ENCODE measurements around the gene LRFN4. TPM values are rescaled to one million over a fixed set of nuclear protein-coding genes. Genes with fewer than 3 reads are reported as not detected.
A peak's percentile ranks its signal among the peaks of the same experiment; 100 is the strongest.

The LRFN4 gene
- total RNA-seq, 1 donor from 2014 or later, result 14.5 TPM

DNA sequence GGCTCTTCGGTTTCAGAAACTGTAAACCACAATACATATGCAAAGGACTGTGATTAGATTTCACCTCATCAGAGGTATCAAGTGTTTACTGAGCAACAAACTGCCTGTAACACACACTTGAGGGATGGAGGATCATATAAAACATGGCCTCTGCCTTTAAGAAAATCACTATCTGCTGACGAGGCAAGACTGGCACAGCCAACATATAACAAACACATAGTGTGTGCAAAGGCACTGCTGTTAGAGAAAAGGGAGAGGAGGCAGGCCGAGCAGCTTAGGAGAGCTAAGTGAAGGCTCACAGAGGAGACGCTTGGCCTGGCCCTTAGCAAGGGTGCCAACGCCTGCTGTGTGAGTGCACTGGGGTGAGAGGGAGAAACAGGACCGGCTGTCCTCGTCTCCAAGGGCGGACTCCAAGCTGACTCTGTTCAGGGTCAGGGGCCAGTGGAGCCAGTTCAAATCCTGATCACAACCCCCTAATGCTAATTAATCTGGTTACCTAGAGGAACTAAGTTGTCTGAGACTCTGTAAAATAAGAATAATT is 48.2 kb downstream of the LRFN4 start:
- DNase-seq (ENCODE audit: low spot score) (no peak), ATAC-seq (no peak)
- intact Hi-C loops (cut with DNase I), result no loop called here

DNA sequence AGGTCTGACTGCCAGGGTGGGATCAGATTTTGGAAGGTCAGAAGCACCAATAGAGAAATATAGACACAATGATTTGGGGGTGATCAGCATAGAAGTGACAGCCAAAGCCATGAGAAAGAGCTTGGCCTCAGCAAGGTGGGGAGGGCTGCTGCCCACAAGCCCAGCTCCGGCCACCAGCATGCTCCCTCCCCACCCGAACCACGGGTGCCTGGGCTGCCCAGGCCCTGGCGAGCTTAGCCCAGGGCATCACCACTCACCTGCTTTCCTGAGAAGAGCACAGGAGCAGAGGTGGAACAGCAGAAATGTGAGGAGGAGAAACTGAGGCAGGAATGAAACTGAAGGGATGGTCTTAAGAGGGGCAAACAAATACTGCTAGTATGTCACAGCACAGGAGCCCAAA is 48.8 kb downstream of the LRFN4 start:
- intact Hi-C loops (cut with DNase I), result no loop called here
- DNase-seq (ENCODE audit: low spot score), result no peak
- ATAC-seq, result no peak

DNA sequence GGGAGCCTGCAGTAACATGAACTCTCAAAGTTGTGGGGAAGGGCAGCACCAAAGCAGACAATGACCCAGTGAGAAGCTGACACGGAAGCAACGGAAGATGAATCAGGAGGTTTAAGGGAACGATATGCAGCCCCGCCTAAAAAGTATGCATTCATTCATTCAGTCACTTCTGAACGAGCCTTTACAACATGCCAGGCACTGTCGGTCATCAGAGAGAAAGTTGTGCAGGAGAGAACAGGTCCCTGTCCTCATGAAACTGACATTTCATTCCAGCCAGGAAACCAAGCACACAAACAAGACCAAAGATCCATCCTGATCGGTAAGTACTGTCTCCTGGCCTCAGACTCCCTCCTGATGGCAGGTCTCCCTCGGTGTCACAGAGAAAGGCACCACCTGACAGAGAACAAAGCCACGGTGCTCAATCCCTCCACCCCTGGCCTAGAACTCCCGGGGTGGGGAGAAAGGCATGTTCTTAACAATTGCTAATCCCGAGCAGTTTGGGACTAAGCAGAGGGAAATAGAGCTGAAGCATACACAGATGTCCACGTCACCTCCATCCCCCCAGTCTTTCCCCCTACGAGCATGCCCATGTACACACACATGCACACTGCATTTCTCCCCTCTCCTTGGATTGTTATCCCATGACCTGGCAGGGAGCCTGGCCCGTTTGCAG is 49.3 kb downstream of the LRFN4 start:
- DNase-seq (ENCODE audit: low spot score) (peak; percentile 78), ATAC-seq (peak; percentile 47)
- intact Hi-C loops (cut with DNase I), result no loop called here

DNA sequence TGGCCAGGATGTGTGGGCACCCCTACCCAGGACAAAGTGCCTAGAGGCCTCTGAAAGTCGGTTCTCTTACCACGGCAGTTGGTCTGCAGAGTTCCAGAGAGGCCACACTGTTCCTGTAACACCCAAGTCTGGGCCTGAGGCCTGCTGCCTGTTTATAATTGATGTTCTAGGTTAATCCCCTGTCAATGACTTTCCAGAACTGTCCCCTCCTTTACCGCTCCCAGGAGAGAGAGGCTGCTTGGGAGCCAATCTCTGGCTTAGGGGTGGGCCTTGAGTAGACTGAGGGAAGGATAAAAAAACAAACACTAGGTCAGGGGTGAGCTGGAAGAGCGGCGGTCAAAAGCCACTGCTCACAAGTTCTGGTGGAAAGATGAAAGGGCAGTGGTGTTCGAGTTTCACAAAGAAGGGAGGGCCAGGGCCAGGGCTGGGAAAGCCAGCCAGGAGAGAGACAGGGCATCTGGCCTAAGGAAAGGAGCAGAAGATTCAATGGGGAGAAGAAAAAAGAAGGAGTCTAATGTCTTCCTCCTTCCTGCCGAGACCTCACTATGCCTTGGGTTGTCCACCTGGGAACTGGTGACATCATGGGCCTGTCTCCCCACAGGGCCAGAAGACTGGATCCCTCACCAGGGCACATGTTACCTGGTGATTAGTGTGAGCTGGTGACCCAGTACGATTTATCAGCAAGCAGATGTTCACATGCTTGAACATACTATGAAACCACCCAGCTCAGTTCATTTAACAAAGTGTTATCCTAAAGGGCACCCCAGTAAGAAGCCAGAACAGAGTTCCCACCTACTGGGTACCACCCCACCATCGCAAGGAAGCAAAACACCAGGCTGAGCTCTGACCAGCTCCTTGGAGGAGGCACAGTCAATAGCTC is 51.1 kb downstream of the LRFN4 start:
- intact Hi-C loops (cut with DNase I), result no loop called here
- ATAC-seq (peak; percentile 77), DNase-seq (ENCODE audit: low spot score) (no peak)

DNA sequence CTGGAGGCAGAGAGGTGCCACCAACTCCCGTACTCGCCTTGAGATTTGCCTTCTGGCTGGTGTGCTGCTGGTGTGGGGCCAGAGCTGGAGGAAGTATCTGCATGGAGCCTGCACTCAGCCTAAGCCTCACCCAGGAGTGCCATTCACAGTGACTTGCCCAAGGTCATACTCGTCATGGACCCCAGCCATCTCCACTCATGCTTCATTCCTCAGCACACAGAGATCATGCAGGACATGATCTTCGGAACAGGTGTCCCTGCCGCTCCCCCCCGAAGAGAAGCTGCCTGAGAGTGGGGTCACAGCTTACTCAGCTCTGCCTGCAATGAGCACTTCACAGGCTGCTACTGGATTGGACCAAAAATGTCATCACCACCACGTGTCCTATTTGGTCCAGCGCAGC is 52.3 kb downstream of the LRFN4 start:
- no peak for ATAC-seq
- intact Hi-C loops (cut with DNase I), result no loop called here
- DNase-seq (ENCODE audit: low spot score), result no peak

DNA sequence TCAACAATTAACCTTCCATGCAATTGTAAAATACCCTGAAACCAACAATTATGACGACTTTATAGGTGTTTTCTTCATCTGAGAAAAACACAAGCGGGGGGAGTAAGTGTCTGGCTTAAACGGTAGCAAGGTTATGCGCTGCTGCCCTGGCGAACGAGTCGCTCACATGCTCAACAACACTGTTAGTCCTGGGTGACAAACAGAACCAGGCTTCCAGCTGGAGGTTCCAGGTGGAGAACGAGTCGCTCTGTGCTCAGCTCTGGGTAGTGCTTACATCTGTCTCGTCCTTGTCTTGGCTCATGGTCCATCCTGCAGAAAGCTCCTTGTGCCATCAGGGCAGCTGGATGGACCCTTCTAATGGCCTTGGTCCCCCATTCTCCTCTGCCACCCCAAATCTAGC is 53.2 kb downstream of the LRFN4 start:
- ATAC-seq (no peak), DNase-seq (ENCODE audit: low spot score) (no peak)
- intact Hi-C loops (cut with DNase I), result no loop called here

Other genes with a start within 250 kb of the LRFN4 start
- gene RBM14, start 240.4 kb upstream of the LRFN4 start, total RNA-seq, result 61.1 TPM
- 88.6 TPM for gene RBM4, start 218.4 kb upstream of the LRFN4 start, total RNA-seq
- gene RBM4B, start 179.2 kb upstream of the LRFN4 start, total RNA-seq, result 23.7 TPM
- 6.6 TPM for gene SPTBN2, start 127.8 kb upstream of the LRFN4 start, total RNA-seq
- 16.6 TPM for gene RCE1, start 13.6 kb upstream of the LRFN4 start, total RNA-seq
- gene PC, start 101.3 kb downstream of the LRFN4 start, total RNA-seq, result 103 TPM
- not detected for gene C11orf86, start 118.2 kb downstream of the LRFN4 start, total RNA-seq
- gene SYT12, start 166.1 kb downstream of the LRFN4 start, total RNA-seq, result 0.71 TPM
- gene RHOD, start 199.8 kb downstream of the LRFN4 start, total RNA-seq, result 10.3 TPM